ENCODE data around the gene NPHP4. TPM values are rescaled to one million over a fixed set of nuclear protein-coding genes. Genes with fewer than 3 reads are reported as not detected.

Gene NPHP4
- total RNA-seq, 2 donors from 2014 or later, result 11.4 to 32.2 TPM

DNA sequence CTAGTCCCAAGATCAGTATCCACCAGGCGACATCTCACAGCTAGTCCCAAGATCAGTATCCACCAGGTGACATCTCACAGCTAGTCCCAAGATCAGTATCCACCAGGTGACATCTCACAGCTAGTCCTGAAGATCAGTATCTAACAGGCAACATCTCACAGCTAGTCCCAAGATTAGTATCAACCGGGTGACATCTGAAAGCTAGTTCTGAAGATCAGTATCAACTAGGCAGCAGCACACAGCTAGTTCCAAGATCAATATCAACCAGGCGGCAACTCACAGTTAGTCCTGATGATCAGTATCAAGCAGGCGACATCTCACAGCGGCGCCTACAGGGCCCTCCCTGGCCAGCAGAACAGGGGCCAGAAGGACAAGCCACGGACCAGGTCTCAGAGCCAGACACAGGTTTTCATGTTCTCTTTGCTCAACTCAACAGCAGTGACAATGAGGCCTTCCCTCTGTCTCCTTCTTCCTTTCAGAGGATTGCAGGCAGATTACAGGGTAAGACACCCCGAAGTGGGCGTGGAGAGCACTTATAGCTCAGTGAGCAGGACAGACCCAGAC is 32.5 kb downstream of the NPHP4 start:
- H3K4me1 ChIP-seq (replicated peaks), result no peaks in the 10 kb centered on the region
- intact Hi-C loops (cut with DNase I), result no loop called here
- no peak for DNase-seq (ENCODE audit: low spot score)
- no peak overlapping the region for H3K27ac ChIP-seq
- H3K4me3 ChIP-seq, result no peak overlapping the region
- H3K9me3 ChIP-seq, result no peaks in the 10 kb centered on the region
- TF ChIP-seq POLR2A (IDR thresholded peaks at IDR 0.05) (no peak), POLR2AphosphoS5 (IDR thresholded peaks at IDR 0.05) (no peak)
- TF ChIP-seq, protein P1, sequence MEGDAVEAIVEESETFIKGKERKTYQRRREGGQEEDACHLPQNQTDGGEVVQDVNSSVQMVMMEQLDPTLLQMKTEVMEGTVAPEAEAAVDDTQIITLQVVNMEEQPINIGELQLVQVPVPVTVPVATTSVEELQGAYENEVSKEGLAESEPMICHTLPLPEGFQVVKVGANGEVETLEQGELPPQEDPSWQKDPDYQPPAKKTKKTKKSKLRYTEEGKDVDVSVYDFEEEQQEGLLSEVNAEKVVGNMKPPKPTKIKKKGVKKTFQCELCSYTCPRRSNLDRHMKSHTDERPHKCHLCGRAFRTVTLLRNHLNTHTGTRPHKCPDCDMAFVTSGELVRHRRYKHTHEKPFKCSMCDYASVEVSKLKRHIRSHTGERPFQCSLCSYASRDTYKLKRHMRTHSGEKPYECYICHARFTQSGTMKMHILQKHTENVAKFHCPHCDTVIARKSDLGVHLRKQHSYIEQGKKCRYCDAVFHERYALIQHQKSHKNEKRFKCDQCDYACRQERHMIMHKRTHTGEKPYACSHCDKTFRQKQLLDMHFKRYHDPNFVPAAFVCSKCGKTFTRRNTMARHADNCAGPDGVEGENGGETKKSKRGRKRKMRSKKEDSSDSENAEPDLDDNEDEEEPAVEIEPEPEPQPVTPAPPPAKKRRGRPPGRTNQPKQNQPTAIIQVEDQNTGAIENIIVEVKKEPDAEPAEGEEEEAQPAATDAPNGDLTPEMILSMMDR (IDR thresholded peaks at IDR 0.05), result no peak
- no peaks in the 10 kb centered on the region for H3K27me3 ChIP-seq (replicated peaks; ENCODE audit: insufficient read depth)
- WGBS, result 91% methylated on average over 9 of the region's 9 CpGs
- H3K36me3 ChIP-seq, result no peaks in the 10 kb centered on the region

DNA sequence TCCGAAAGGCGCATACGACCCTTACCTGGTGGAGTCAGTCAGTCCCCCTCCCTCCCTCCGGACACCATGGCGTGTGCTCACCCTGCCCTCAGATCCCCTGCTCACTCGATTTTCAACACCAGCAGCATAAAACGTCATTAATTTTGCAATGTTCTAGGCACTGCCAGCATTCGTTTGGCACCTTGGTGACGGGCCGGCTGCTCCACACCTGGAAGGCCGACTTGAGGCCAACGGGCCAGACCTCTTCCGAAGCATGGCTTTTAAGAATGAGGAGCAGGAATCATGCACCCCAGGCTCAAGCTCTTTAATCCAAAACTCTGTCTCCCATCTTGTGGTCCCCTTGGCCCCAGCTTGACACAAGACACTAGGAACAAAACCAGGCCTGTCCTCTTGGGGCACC is 33.1 kb downstream of the NPHP4 start:
- Histone ChIP-seq H3K4me3 (no peak overlapping the region), H3K36me3 (no peaks in the 10 kb centered on the region), H3K4me1 (replicated peaks) (no peaks in the 10 kb centered on the region), H3K27ac (no peak overlapping the region), H3K27me3 (replicated peaks; ENCODE audit: insufficient read depth) (no peaks in the 10 kb centered on the region), H3K9me3 (no peaks in the 10 kb centered on the region)
- WGBS, result 87% methylated on average over 13 of the region's 13 CpGs
- no peak for DNase-seq (ENCODE audit: low spot score)
- intact Hi-C loops (cut with DNase I), result no loop called here
- TF ChIP-seq POLR2AphosphoS5 (IDR thresholded peaks at IDR 0.05), result no peak
- TF ChIP-seq, protein P1 (IDR thresholded peaks at IDR 0.05), result no peak
- TF ChIP-seq POLR2A (IDR thresholded peaks at IDR 0.05), result no peak

DNA sequence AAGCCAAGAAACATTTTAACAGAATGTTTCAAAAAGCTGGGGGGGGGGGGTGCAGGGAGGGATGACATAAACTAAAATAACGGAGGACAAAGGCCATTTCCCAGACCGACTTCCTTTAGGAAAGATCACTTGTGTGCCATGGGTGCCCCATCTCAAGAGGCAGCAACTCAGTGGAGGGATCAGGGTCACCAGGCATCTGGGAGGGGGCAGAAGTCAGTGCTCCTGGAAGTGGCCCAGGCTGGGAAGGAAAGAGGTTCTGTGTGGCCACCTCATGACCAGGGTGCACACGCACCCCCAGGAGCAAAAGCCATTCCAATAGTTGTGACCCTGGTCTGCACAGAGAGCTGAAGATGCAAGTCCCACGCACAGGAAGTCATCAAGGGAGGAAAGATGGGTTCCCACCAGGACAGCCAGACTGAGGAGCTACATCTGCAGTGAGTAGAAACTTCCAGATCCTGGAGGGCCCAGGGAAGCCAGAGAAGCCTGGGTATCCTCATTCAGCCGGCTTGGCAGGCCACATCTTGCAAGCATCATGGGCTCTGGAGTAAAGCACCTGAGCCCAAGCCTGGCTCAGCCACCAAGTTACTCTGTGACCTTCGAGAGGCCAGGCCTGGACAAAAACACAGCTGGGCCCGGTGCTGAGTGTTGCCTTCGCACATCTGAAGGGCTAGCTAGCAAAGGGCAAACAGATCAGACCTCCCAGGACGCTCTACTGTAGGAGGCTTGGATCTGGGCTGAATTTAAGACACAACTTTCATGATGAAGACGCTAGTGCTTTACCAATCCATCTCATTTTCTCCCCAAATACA is 36.0 kb downstream of the NPHP4 start:
- Histone ChIP-seq H3K27ac (no peak overlapping the region), H3K4me3 (no peak overlapping the region), H3K4me1 (replicated peaks) (no peaks in the 10 kb centered on the region), H3K36me3 (no peaks in the 10 kb centered on the region), H3K9me3 (no peaks in the 10 kb centered on the region), H3K27me3 (replicated peaks; ENCODE audit: insufficient read depth) (no peaks in the 10 kb centered on the region)
- intact Hi-C loops (cut with DNase I), result no loop called here
- 91% methylated on average over 10 of the region's 10 CpGs for WGBS
- no peak for DNase-seq (ENCODE audit: low spot score)
- TF ChIP-seq, protein P1 (IDR thresholded peaks at IDR 0.05), result no peak
- TF ChIP-seq POLR2AphosphoS5 (IDR thresholded peaks at IDR 0.05) (no peak), POLR2A (IDR thresholded peaks at IDR 0.05) (no peak)

DNA sequence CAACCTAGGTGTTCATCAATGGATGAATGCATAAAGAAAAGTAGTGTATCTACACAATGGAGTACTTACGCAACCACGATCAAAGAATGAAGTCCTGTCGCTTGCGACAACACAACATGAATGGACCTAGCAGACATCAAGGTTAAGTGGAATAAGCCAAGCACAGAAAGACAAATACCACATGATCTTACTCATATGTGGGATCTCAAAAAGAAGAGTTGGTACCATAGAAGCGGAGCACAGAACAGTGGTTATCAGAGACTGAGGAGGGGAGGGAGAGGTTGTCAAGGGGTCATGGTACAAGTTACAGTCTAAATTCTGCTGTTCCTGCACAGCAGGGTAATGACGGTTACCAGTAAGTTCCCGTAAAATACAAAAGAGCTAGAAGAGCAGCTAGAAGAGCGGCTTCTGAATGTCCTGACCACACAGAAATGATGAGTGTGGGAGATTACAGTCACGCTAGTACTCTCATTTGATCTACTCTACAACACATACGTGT is 36.7 kb downstream of the NPHP4 start:
- Histone ChIP-seq H3K4me3 (no peak overlapping the region), H3K9me3 (no peaks in the 10 kb centered on the region), H3K27me3 (replicated peaks; ENCODE audit: insufficient read depth) (no peaks in the 10 kb centered on the region), H3K27ac (no peak overlapping the region), H3K36me3 (no peaks in the 10 kb centered on the region), H3K4me1 (replicated peaks) (no peaks in the 10 kb centered on the region)
- TF ChIP-seq, protein P1 (IDR thresholded peaks at IDR 0.05), result no peak
- no peak for DNase-seq (ENCODE audit: low spot score)
- WGBS, result 79% methylated on average over 10 of the region's 10 CpGs
- intact Hi-C loops (cut with DNase I), result no loop called here

DNA sequence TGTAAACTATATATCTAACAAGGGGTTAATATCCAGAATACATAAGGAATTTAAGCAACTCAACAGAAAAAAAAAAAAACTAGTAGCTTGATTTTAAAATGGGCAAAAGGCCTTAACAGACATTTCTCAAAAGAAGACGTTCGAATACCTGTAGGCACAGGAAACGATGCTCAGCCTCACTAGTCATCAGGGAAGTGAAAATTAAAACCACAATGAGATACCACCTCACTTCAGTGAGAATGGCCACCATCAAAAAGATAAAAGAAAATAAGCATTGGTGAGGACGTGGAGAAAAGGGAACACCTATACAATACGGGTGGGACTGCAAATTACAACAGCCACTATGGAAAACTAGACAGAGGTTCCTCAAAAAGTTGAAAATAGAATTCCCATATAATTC is 37.3 kb downstream of the NPHP4 start:
- TF ChIP-seq POLR2AphosphoS5 (IDR thresholded peaks at IDR 0.05) (no peak), POLR2A (IDR thresholded peaks at IDR 0.05) (no peak)
- TF ChIP-seq, protein P1 (IDR thresholded peaks at IDR 0.05), result no peak
- intact Hi-C loops (cut with DNase I), result no loop called here

More for the DNA sequence above, 37.3 kb downstream of the NPHP4 start:
- Histone ChIP-seq H3K4me3 (no peak overlapping the region), H3K9me3 (no peaks in the 10 kb centered on the region), H3K27me3 (replicated peaks; ENCODE audit: insufficient read depth) (no peaks in the 10 kb centered on the region), H3K36me3 (no peaks in the 10 kb centered on the region), H3K27ac (no peak overlapping the region), H3K4me1 (replicated peaks) (no peaks in the 10 kb centered on the region)
- DNase-seq (ENCODE audit: low spot score), result no peak
- 77% methylated on average over 5 of the region's 5 CpGs for WGBS
